Mesenteric fat pad (tissue), 1 donor: Measurements from ENCODE around the gene NRBF2. TPM values are rescaled to one million over a fixed set of nuclear protein-coding genes. Genes with fewer than 3 reads are reported as not detected.

Experiments used
- DNase-seq: peaks from one replicate; pipeline ENCODE4 v3.0.0-alpha.2; 2020; ENCODE audit warnings: low spot score
- total RNA-seq: library from RNA; stranded (reverse); fragmentation: NEBNext Ultra II Directional; extraction: Animal tissue kit (Norgen Biotek cat#: 25700); gene quantifications from one replicate; pipeline ENCODE4 v1.2.1, GENCODE V29; 2021
- donor health status: DM: yes; HTN: yes; CAD: no.

NRBF2 gene
- total RNA-seq, 1 donor from 2014 or later: 25.0 TPM

- DNase-seq: no peak
Observed at GRCh38 chr10:63157845-63158624, 24.9 kb downstream of the NRBF2 start.

GRCh38 chr10:63161592-63161991 is 28.5 kb downstream of the NRBF2 start:
- DNase-seq: no peak

GRCh38 chr10:63164166-63164623 is 31.1 kb downstream of the NRBF2 start:
- no peak for DNase-seq

GRCh38 chr10:63165249-63165648 is 32.1 kb downstream of the NRBF2 start:
- no peak for DNase-seq

- no peak for DNase-seq
Observed at GRCh38 chr10:63166742-63167258, 33.7 kb downstream of the NRBF2 start.

- DNase-seq: no peak
Observed at GRCh38 chr10:63168821-63169462, 35.8 kb downstream of the NRBF2 start.

GRCh38 chr10:63169624-63170023 is 36.5 kb downstream of the NRBF2 start:
- no peak for DNase-seq

- DNase-seq: no peak
Observed at GRCh38 chr10:63171255-63171855, 38.2 kb downstream of the NRBF2 start.

GRCh38 chr10:63171926-63172325 is 38.8 kb downstream of the NRBF2 start:
- DNase-seq: no peak

- DNase-seq: no peak
Observed at GRCh38 chr10:63173468-63174232, 40.5 kb downstream of the NRBF2 start.

GRCh38 chr10:63175534-63175933 is 42.4 kb downstream of the NRBF2 start:
- DNase-seq: no peak

- DNase-seq: no peak
Observed at GRCh38 chr10:63192826-63193225, 59.7 kb downstream of the NRBF2 start.

- no peak for DNase-seq
Observed at GRCh38 chr10:63197344-63198092, 64.4 kb downstream of the NRBF2 start.

- no peak for DNase-seq
Observed at GRCh38 chr10:63199716-63200115, 66.6 kb downstream of the NRBF2 start.

- no peak for DNase-seq
Observed at GRCh38 chr10:63200431-63200830, 67.3 kb downstream of the NRBF2 start.

- no peak for DNase-seq
Observed at GRCh38 chr10:63201118-63201517, 68.0 kb downstream of the NRBF2 start.
